ENCODE measurements around the gene ZNRF3. TPM values are rescaled to one million over a fixed set of nuclear protein-coding genes. Genes with fewer than 3 reads are reported as not detected.

The ZNRF3 gene
- total RNA-seq, 1 experiment from 2014 or later = 8.1 TPM

DNA sequence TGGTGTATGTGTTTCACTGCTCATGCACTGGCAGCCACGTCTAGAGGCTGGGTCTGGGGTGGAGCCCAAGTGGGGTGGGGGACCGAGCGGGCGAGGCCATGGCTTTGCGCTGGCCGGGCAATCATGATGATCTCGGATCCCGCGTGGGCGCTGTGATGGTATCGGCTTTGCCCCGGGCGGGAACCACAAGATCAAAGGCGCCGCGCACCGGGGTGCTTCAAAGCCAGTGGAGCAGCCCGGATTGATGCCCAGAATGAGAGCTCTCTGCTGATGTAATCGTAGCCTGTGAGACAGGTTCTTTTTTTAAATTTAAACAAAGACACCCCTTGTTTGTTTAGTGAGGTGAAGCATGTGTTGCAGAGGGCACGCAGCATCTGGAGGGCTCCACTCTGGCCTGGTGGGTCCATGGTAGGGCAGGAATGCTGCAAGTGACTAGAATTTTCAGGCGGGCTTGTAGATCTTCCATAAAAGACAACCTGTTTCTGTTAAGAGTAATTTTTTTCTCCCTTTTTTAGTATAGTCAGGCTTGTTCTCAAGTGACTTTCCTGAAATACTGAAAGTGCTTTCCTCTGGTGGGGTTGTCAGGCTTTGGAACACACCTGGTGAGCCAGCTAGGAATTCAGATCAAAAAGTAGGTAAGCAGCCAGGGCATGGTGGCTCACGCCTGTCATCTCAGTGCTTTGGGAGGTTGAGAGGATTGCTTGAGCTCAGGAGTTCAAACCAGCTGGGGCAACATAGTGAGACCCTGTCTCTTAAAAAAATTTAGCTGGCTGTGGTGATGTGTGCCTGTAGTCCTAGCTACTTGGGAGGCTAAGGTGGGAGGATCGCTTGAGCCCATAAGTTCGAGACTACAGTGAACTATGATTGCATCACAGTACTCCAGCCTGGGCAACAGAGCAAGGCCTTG is 40.7 kb downstream of the ZNRF3 start:
- TF ChIP-seq, protein P1, sequence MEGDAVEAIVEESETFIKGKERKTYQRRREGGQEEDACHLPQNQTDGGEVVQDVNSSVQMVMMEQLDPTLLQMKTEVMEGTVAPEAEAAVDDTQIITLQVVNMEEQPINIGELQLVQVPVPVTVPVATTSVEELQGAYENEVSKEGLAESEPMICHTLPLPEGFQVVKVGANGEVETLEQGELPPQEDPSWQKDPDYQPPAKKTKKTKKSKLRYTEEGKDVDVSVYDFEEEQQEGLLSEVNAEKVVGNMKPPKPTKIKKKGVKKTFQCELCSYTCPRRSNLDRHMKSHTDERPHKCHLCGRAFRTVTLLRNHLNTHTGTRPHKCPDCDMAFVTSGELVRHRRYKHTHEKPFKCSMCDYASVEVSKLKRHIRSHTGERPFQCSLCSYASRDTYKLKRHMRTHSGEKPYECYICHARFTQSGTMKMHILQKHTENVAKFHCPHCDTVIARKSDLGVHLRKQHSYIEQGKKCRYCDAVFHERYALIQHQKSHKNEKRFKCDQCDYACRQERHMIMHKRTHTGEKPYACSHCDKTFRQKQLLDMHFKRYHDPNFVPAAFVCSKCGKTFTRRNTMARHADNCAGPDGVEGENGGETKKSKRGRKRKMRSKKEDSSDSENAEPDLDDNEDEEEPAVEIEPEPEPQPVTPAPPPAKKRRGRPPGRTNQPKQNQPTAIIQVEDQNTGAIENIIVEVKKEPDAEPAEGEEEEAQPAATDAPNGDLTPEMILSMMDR (conservative IDR thresholded peaks at IDR 0.05; ENCODE audit: low read depth, low read length) = no peak
- TF ChIP-seq EZH2 (IDR thresholded peaks at IDR 0.05; ENCODE audit: low read length, unreplicated experiment) = no peak
- TF ChIP-seq EZH2phosphoT487 (IDR thresholded peaks at IDR 0.05; ENCODE audit: borderline replicate concordance, low read length) = no peak
- Histone ChIP-seq H4K20me1 (ENCODE audit: low read length) (no peaks in the 10 kb centered on the region), H3K4me2 (ENCODE audit: low read length) (no peak overlapping the region), H3K27ac (ENCODE audit: low read length) (no peak overlapping the region), H3K4me3 (ENCODE audit: low read length) (no peak overlapping the region), H3K36me3 (ENCODE audit: low read depth, low read length) (no peaks in the 10 kb centered on the region), H3K27me3 (ENCODE audit: low read length) (no peaks in the 10 kb centered on the region), H3K4me1 (ENCODE audit: insufficient read depth, low read length) (no peaks in the 10 kb centered on the region), H3K9me2 (replicated peaks; ENCODE audit: low read length) (no peaks in the 10 kb centered on the region), H2AFZ (ENCODE audit: low read length) (no peak overlapping the region), H3F3A (ENCODE audit: low read length, unreplicated experiment) (no peaks in the 10 kb centered on the region), H3K79me2 (ENCODE audit: low read length) (peaks cover 4% of the 10 kb centered on the region; the same call in 1 of the 2 replicates), H3K9me3 (ENCODE audit: low read length) (no peaks in the 10 kb centered on the region), H3K9ac (ENCODE audit: low read length) (no peak overlapping the region)
- intact Hi-C loops (cut with micrococcal nuclease) = no loop called here
- DNase-seq = no peak
- BruUV-seq (replicated peaks) = no TSS peak
- ATAC-seq = no peak
- POLR2A ChIA-PET (ENCODE audit: unreplicated experiment) = no interaction called here
- CTCF ChIA-PET = no interaction called here

DNA sequence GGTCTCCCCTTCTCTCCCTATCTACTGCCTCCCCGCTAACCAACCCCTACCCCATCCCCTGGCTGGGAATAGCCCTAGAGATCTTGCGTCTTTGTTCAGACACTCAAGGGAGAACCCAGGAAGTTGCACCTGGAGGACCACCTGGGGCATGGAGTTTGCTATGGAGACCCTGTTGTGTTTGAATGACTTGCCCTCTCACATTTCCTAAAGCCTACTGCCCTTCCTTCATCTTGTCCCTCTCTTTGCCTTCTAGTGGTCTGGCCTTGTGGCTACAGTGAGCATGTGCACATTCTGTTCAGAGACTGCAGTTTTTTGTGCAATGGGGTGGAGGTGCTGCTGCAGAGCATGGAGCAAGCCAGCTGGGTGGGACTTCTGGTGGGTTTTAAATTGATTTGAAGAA is 42.5 kb downstream of the ZNRF3 start:
- intact Hi-C loops (cut with micrococcal nuclease) = no loop called here
- Histone ChIP-seq H3K79me2 (ENCODE audit: low read length) (peaks cover 4% of the 10 kb centered on the region; the same call in 1 of the 2 replicates), H3F3A (ENCODE audit: low read length, unreplicated experiment) (no peaks in the 10 kb centered on the region), H3K9ac (ENCODE audit: low read length) (no peak overlapping the region), H3K27ac (ENCODE audit: low read length) (no peak overlapping the region), H3K9me3 (ENCODE audit: low read length) (no peaks in the 10 kb centered on the region), H3K4me1 (ENCODE audit: insufficient read depth, low read length) (no peaks in the 10 kb centered on the region), H3K4me2 (ENCODE audit: low read length) (no peak overlapping the region), H3K27me3 (ENCODE audit: low read length) (no peaks in the 10 kb centered on the region), H3K4me3 (ENCODE audit: low read length) (no peak overlapping the region), H3K36me3 (ENCODE audit: low read depth, low read length) (no peaks in the 10 kb centered on the region), H2AFZ (ENCODE audit: low read length) (no peak overlapping the region), H3K9me2 (replicated peaks; ENCODE audit: low read length) (no peaks in the 10 kb centered on the region), H4K20me1 (ENCODE audit: low read length) (no peaks in the 10 kb centered on the region)
- ATAC-seq (no peak), DNase-seq (no peak)
- POLR2A ChIA-PET (ENCODE audit: unreplicated experiment) = no interaction called here
- BruUV-seq (replicated peaks) = no TSS peak
- TF ChIP-seq EZH2 (IDR thresholded peaks at IDR 0.05; ENCODE audit: low read length, unreplicated experiment) (no peak), EZH2phosphoT487 (IDR thresholded peaks at IDR 0.05; ENCODE audit: borderline replicate concordance, low read length) (no peak)
- TF ChIP-seq, protein P1 (conservative IDR thresholded peaks at IDR 0.05; ENCODE audit: low read depth, low read length) = no peak
- CTCF ChIA-PET = no interaction called here

DNA sequence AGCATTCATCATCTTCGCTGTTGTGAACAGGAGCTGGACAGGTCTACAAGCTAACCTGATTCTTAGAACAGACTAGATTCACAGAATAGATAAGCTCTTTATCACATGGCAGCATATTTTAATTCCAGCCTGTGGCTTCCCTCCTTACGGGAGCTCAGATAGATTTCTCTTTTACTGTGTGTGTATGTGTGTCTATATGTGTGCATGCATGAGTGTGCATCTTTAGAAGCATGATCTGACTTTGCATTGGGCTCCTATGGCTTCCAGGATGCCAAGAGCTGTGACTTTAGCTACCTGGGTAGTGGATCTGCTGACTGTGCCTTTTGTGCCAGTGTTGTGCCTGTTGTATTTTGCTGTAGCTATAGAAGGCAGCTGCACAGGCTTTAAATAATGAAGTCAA is 44.3 kb downstream of the ZNRF3 start:
- H3K27me3 ChIP-seq (ENCODE audit: low read length) = no peaks in the 10 kb centered on the region
- TF ChIP-seq EZH2phosphoT487 (IDR thresholded peaks at IDR 0.05; ENCODE audit: borderline replicate concordance, low read length) = no peak
- H3K4me1 ChIP-seq (ENCODE audit: insufficient read depth, low read length) = no peaks in the 10 kb centered on the region
- no peak overlapping the region for H2AFZ ChIP-seq (ENCODE audit: low read length)
- no TSS peak for BruUV-seq (replicated peaks)
- no peaks in the 10 kb centered on the region for H4K20me1 ChIP-seq (ENCODE audit: low read length)
- no peak for ATAC-seq
- H3K9ac ChIP-seq (ENCODE audit: low read length) = no peak overlapping the region
- DNase-seq = no peak
- H3K4me2 ChIP-seq (ENCODE audit: low read length) = no peak overlapping the region
- no peak overlapping the region for H3K4me3 ChIP-seq (ENCODE audit: low read length)
- CTCF ChIA-PET = no interaction called here
- POLR2A ChIA-PET (ENCODE audit: unreplicated experiment) = no interaction called here
- H3K9me3 ChIP-seq (ENCODE audit: low read length) = no peaks in the 10 kb centered on the region
- H3K36me3 ChIP-seq (ENCODE audit: low read depth, low read length) = no peaks in the 10 kb centered on the region
- H3K27ac ChIP-seq (ENCODE audit: low read length) = no peak overlapping the region
- H3K79me2 ChIP-seq (ENCODE audit: low read length) = peaks cover 4% of the 10 kb centered on the region; the same call in 1 of the 2 replicates
- intact Hi-C loops (cut with micrococcal nuclease) = no loop called here
- no peaks in the 10 kb centered on the region for H3K9me2 ChIP-seq (replicated peaks; ENCODE audit: low read length)
- no peaks in the 10 kb centered on the region for H3F3A ChIP-seq (ENCODE audit: low read length, unreplicated experiment)
